T47D (cell line): ENCODE measurements around the gene SELENOP.
"Not testable (repeated sequence)": the region's sequence is repeated elsewhere in the genome, so short reads cannot be mapped to it uniquely, and the experiment has no call there.

Experiments
- DNase-seq, 2 experiments: peaks; one replicate each; pipeline versions ENCODE4 v3.0.0 to v3.0.0-alpha.2; 2011 to 2012; ENCODE audit warnings: low read depth in 1 of 2, low spot score in 1 of 2
- JUND ChIP-seq: IDR thresholded peaks from 2 replicates; pipeline ENCODE4 v1.6.1; 2012; ENCODE audit warnings: low read depth
- in situ Hi-C: cut with HindIII; loops from 2 replicates; pipeline ENCODE4 v1.10.0; 2016; ENCODE audit warnings: low sequenced_read_pairs, low pct_unique_long_range_greater_than_20kb

SELENOP gene

DNA sequence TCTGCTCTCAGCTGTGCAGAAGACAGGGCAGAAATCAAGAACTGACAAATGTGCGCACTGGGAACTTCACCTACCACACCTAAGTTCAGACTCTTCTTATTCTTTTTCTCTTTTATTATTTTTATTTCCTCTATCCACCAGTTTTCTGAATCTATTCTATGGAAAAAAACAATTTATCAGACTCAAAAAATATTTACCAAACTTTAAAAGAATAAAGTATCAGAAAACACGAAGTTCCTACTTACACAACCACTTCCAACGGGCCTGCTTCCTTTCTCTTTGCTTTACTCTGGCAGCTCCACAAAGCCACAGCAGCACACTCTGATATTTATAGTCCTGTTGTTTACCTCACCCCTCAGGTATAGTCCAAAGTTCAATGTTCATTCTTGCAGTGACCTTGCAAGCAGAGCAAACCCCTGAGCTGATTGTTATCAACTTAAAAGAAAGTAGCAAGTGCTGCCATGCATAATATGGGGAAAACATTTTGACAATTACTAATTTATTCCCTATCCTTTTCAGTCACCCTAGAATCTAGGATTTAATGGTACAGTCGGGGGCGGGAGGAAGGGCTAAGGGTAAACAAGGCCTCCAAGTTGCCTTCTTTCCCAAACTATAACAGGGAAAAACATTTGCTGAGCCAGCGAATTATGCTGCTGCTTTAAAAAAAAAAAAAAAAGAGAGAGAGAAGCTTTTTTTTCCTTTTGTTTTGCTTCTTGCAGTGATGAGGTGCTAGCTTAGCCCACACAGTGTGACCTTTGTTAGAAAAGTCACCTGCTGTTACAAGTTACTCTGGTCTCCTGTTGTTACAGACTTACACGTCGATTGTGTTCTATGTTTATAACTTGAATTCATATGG lies at the start of gene SELENOP:
Gene SELENOP (minus strand): TSS at position 302 of the 856 bp plus-strand sequence. CDS start 3,539 bp downstream, outside the sequence.
- DNase-seq = peak; percentile 61 to 96
- TF ChIP-seq JUND = peak; percentile 76
- in situ Hi-C loops = no loop called here

DNA sequence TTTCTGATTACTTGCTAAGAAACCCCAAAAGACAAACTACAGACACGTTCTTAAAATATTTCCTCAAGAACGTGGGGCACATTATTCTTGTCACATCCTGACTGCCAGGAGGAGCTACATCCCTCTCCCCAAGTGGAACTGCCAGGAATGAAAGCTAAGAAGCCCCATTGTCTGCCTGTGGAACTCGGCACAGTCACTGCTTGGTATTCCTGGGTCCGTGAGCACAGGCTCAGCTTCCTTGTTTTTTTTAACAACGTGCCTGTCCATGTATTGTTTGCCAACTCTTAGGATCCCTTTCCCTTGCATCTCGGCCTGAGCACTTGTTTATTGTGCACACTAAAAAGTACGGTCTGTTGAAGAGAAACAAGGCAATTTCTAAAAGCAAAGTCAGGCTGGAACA lies 47.0 kb upstream of the SELENOP start:
- in situ Hi-C loops = no loop called here
- no peak for TF ChIP-seq JUND
- DNase-seq = peak in 1 of 2 experiments; percentile 49

GRCh38 chr5:42858031-42858643 lies 46.4 kb upstream of the SELENOP start:
- TF ChIP-seq JUND = no peak
- in situ Hi-C loops = no loop called here
- DNase-seq = no peak

DNA sequence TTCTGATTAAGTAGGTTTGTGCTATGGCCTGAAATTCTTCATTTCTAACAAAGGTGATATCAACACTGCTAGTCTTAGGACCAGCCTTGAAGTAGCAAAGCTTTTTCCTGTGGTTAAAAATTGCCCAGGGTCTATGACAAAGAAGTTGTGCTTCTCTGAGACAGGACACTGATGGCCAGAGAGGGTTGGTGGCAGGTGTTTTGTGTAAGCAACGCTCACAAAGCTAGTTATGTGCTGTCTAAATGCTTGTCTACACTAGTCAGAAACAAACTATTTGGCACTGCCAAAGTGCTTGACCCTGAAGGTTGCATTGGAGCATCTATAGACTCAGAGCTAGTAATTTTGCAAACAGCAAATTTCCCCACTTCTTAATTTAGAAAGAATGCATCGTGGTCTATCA lies 44.1 kb upstream of the SELENOP start:
- no peak for DNase-seq
- no peak for TF ChIP-seq JUND
- in situ Hi-C loops = no loop called here

- in situ Hi-C loops = no loop called here
Measured at GRCh38 chr5:42855386-42855785, 43.7 kb upstream of the SELENOP start.

GRCh38 chr5:42854795-42855194 lies 43.1 kb upstream of the SELENOP start:
- no peak for DNase-seq
- in situ Hi-C loops = no loop called here
- no peak for TF ChIP-seq JUND

More at GRCh38 chr5:42855386-42855785, 43.7 kb upstream of the SELENOP start:
- TF ChIP-seq JUND = no peak
- no peak for DNase-seq

DNA sequence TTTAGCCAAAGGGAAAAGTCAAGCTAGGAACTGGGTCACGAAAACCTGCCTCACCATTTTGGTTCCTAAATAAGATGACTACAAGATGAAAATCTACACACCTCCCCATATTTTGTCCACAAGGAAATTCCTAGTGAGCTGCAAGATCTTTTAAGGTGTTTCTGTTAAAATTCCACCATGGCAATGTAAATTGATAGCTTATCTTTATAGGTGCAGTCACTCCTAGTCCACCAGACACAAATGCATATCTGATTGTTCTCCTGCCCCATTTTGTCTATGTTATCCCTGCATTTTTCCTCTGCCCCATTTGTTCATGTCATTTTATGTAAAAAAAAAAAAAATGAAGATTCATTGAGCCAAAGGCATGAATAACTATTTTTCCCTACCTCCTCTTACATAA lies 41.1 kb upstream of the SELENOP start:
- TF ChIP-seq JUND = no peak
- in situ Hi-C loops = no loop called here
- DNase-seq = no peak

- DNase-seq = no peak
- no peak for TF ChIP-seq JUND
- in situ Hi-C loops = no loop called here
Measured at GRCh38 chr5:42851481-42851880, 39.8 kb upstream of the SELENOP start.

GRCh38 chr5:42848545-42848944 lies 36.9 kb upstream of the SELENOP start:
- in situ Hi-C loops = no loop called here
- no peak for DNase-seq
- TF ChIP-seq JUND = no peak

DNA sequence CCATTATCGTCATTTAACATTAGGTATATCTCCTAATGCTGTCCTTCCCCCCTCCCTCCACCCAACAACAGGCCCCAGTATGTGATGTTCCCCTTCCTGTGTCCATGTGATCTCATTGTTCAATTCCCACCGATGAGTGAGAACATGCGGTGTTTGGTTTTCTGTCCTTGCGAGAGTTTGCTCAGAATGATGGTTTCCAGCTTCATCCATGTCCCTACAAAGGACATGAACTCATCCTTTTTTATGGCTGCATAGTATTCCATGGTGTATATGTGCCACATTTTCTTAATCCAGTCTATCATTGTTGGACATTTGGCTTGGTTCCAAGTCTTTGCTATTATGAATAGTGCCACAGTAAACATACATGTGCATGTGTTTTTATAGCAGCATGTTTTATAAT lies 32.7 kb upstream of the SELENOP start:
- in situ Hi-C loops, DNase-seq: not testable (repeated sequence)

DNA sequence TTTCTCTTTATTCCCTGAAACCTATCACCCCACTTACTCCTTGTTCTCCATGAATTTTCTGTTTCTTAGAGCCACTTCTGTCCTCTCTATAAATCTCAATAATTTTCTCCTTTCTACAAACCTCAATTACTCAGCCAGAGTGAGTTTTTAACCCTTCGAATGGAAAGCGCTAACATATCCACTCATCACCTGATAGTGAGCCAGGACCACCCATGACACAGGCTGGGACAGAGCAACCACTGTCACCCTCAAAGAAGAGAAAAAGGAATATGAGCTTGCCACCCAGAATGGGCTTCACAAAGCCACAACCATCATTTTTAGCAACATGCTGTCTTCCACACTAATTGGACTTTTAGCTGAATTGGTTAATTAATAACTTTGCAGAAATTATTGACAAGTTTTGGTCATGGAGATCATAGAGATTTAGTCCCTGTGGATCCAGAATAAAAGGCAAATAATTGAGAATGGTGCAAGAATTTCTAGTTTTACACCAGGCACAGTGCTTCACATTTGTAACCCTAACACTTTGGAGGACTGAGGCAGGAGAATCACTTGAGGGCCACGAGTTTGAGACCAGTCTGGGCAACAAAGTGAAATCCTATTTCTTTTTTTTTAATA lies 32.1 kb upstream of the SELENOP start:
- no peak for TF ChIP-seq JUND
- no peak for DNase-seq
- in situ Hi-C loops = no loop called here

DNA sequence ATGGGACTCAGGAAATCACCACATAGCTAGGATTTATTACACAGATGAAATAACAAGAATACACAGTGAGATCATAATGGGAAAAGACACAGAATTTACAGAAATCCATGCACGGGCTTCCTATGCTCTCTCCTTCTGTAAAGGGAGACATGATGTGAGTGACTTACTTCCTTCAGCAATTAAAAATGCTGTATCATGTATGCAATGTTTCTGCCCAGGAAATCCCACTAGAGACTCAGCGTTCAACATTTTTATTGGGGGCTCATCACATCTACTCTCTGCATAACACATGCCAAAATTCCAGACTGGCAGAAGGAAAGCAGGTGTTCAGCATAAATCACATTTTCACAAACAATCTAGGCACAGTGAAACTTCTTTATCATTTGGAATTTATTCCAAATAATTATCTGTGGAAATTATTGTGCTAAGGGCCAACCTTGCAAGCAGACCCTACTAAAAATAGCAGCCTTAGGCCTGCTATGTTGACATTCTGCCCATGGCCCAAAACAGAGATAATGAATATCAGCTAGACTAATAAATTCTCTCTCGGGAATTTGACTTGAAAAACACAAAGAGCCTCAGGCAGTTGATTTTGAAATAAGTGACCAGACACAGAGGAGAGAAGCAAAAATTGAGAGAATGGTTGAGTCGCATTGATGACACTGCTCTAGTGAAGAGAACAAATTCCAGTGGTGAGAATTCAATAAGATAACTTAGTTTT lies 31.4 kb upstream of the SELENOP start:
- no peak for TF ChIP-seq JUND
- DNase-seq = no peak
- in situ Hi-C loops = no loop called here
